Measurements from ENCODE around the gene PCDHGA5. TPM values are rescaled to one million over a fixed set of nuclear protein-coding genes. Genes with fewer than 3 reads are reported as not detected.

Gene PCDHGA5
- total RNA-seq, 2 experiments from 2014 or later = 0.08 TPM; not detected in 1

DNA sequence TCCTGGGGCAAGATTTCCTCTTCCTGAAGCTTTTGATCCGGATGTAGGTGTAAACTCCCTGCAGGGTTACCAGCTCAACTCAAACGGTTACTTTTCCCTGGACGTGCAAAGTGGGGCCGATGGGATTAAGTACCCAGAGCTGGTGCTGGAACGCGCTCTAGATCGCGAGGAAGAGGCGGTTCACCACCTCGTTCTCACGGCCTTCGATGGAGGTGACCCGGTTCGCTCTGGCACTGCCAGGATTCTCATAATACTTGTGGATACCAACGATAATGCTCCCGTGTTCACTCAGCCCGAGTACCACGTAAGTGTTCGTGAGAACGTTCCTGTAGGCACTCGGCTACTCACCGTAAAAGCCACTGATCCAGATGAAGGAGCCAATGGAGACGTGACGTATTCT is 8.3 kb upstream of the PCDHGA5 start:
- H3K27me3 ChIP-seq (ENCODE audit: control insufficient read depth in 1 of 2, insufficient read depth in 2 of 2, low read length in 2 of 2) = peaks cover 48 to 84% of the 10 kb centered on the region in 2 experiments
- H3K36me3 ChIP-seq (ENCODE audit: insufficient read depth, low read length) = no peaks in the 10 kb centered on the region
- ATAC-seq (ENCODE audit: poor library complexity) (no peak), DNase-seq (no peak)
- Mint-ChIP-seq H3K27me3 (peaks cover 93% of the 10 kb centered on the region), H3K9me3 (peaks cover 15% of the 10 kb centered on the region), H3K4me3 (no peak overlapping the region), H3K36me3 (ENCODE audit: low read depth) (peaks cover 23% of the 10 kb centered on the region), H3K27ac (no peak overlapping the region), H3K4me1 (ENCODE audit: low read depth) (peaks cover 6% of the 10 kb centered on the region)
- ChIA-PET POLR2A (no interaction called here), CTCF (interaction anchor here (1.3 kb wide), 1 partner anchor 208 kb away, joined by 3 read pairs; no protein-coding TSS in a partner anchor)
- H3K4me1 ChIP-seq (ENCODE audit: insufficient read depth, low read length) = peaks cover 9% of the 10 kb centered on the region
- intact Hi-C loops (cut with DNase I, micrococcal nuclease) = no loop called here
- TF ChIP-seq CTCF (IDR thresholded peaks at IDR 0.05) = no peak
- H3K4me3 ChIP-seq (ENCODE audit: low read length) = no peak overlapping the region
- H3K9me3 ChIP-seq (ENCODE audit: control insufficient read depth in 1 of 2, insufficient read depth in 1 of 2, low read length in 2 of 2) = peaks cover 27 to 48% of the 10 kb centered on the region in 2 experiments
- no peak overlapping the region for H3K27ac ChIP-seq (ENCODE audit: low read depth in 1 of 2, low read length in 2 of 2)

DNA sequence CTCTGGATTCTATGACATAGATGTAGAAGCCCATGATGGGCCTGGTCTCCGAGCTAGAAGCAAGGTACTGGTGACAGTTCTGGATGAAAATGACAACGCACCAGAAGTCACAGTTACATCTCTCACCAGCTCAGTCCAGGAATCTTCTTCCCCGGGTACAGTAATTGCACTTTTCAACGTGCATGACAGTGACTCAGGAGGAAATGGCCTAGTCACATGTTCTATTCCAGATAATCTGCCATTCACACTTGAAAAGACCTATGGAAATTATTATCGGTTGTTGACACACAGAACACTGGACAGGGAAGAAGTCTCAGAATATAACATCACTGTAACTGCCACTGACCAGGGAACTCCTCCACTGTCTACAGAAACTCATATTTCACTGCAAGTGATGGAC is 7.8 kb upstream of the PCDHGA5 start:
- Histone ChIP-seq H3K36me3 (ENCODE audit: insufficient read depth, low read length) (no peaks in the 10 kb centered on the region), H3K27me3 (ENCODE audit: control insufficient read depth in 1 of 2, insufficient read depth in 2 of 2, low read length in 2 of 2) (peaks cover 48 to 84% of the 10 kb centered on the region in 2 experiments), H3K9me3 (ENCODE audit: control insufficient read depth in 1 of 2, insufficient read depth in 1 of 2, low read length in 2 of 2) (peaks cover 27 to 47% of the 10 kb centered on the region in 2 experiments), H3K27ac (ENCODE audit: low read depth in 1 of 2, low read length in 2 of 2) (no peak overlapping the region), H3K4me3 (ENCODE audit: low read length) (no peak overlapping the region), H3K4me1 (ENCODE audit: insufficient read depth, low read length) (peaks cover 9% of the 10 kb centered on the region)
- POLR2A ChIA-PET = no interaction called here
- no peak for TF ChIP-seq CTCF (IDR thresholded peaks at IDR 0.05)
- no peak for DNase-seq
- no peak for ATAC-seq (ENCODE audit: poor library complexity)
- Mint-ChIP-seq H3K9me3 (peaks cover 20% of the 10 kb centered on the region), H3K4me3 (no peak overlapping the region), H3K27me3 (peaks cover 93% of the 10 kb centered on the region), H3K27ac (no peak overlapping the region), H3K36me3 (ENCODE audit: low read depth) (peaks cover 28% of the 10 kb centered on the region), H3K4me1 (ENCODE audit: low read depth) (peaks cover 6% of the 10 kb centered on the region)
- intact Hi-C loops (cut with DNase I, micrococcal nuclease) = no loop called here
- CTCF ChIA-PET = interaction anchor here (1.3 kb wide), 1 partner anchor 208 kb away, joined by 3 read pairs; no protein-coding TSS in a partner anchor

- Histone ChIP-seq H3K4me3 (ENCODE audit: low read length) (no peak overlapping the region), H3K9me3 (ENCODE audit: control insufficient read depth in 1 of 2, insufficient read depth in 1 of 2, low read length in 2 of 2) (peaks cover 27 to 48% of the 10 kb centered on the region in 2 experiments), H3K36me3 (ENCODE audit: insufficient read depth, low read length) (no peaks in the 10 kb centered on the region), H3K27ac (ENCODE audit: low read depth in 1 of 2, low read length in 2 of 2) (no peak overlapping the region), H3K4me1 (ENCODE audit: insufficient read depth, low read length) (peaks cover 9% of the 10 kb centered on the region), H3K27me3 (ENCODE audit: control insufficient read depth in 1 of 2, insufficient read depth in 2 of 2, low read length in 2 of 2) (peaks cover 46 to 83% of the 10 kb centered on the region in 2 experiments)
- intact Hi-C loops (cut with DNase I, micrococcal nuclease) = no loop called here
- DNase-seq (no peak), ATAC-seq (ENCODE audit: poor library complexity) (no peak)
- POLR2A ChIA-PET = no interaction called here
- H3K9me3 Mint-ChIP-seq = peaks cover 22% of the 10 kb centered on the region
- peaks cover 32% of the 10 kb centered on the region for H3K36me3 Mint-ChIP-seq (ENCODE audit: low read depth)
- H3K4me3 Mint-ChIP-seq = no peak overlapping the region
- peaks cover 6% of the 10 kb centered on the region for H3K4me1 Mint-ChIP-seq (ENCODE audit: low read depth)
- CTCF ChIA-PET = no interaction called here
- H3K27me3 Mint-ChIP-seq = peaks cover 94% of the 10 kb centered on the region
- no peak overlapping the region for H3K27ac Mint-ChIP-seq
- TF ChIP-seq CTCF (IDR thresholded peaks at IDR 0.05) = no peak
These were observed 7.0 kb upstream of the PCDHGA5 start for GRCh38 chr5:141356950-141357349.

Data from CD4-positive, alpha-beta T cell (primary cell).